Thoracic aorta (tissue), 2 donors: Measurements from ENCODE around the gene PDCD2L. TPM values are rescaled to one million over a fixed set of nuclear protein-coding genes. Genes with fewer than 3 reads are reported as not detected.
"Not testable (repeated sequence)": the region's sequence is repeated elsewhere in the genome, so short reads cannot be mapped to it uniquely, and the experiment has no call there.

Experiments used
- ATAC-seq: fragments of 150-250 bp; one replicate; pipeline ENCODE4 v1.8.0; 2017; ENCODE audit warnings: low read depth; ENCODE audit not compliant: insufficient number of reproducible peaks, low FRiP score
- DNase-seq: peaks from one replicate; pipeline ENCODE4 v3.0.0-alpha.2; 2020; ENCODE audit warnings: low spot score
- H3K27ac ChIP-seq, 2 donors: fragments of 200-600 bp; sonication (generic); 1 replicate in 1 of 2; 2 replicates in 1 of 2; pipeline ENCODE4 v1.5.1; 2016; ENCODE audit warnings: mild to moderate bottlenecking in 2 of 2, moderate library complexity in 2 of 2
- H3K27me3 ChIP-seq: fragments of 200-600 bp; sonication (generic); replicated peaks from 2 replicates; pipeline ENCODE4 v1.6.0; 2016; ENCODE audit warnings: mild to moderate bottlenecking; ENCODE audit not compliant: insufficient read depth
- H3K36me3 ChIP-seq: fragments of 200-600 bp; sonication (generic); one replicate; pipeline ENCODE4 v1.5.1; 2016
- H3K4me1 ChIP-seq, 2 donors: fragments of 200-600 bp; sonication (generic); 1 replicate in 1 of 2; 2 replicates in 1 of 2; pipeline versions ENCODE4 v1.5.1 to v1.6.0; 2016; ENCODE audit warnings: low read depth in 2 of 2, mild to moderate bottlenecking in 1 of 2; ENCODE audit not compliant: control insufficient read depth in 1 of 2
- H3K4me3 ChIP-seq: fragments of 200-600 bp; sonication (generic); 2 replicates; pipeline ENCODE4 v1.5.1; 2016; ENCODE audit warnings: mild to moderate bottlenecking
- H3K9me3 ChIP-seq: fragments of 200-600 bp; sonication (generic); 2 replicates; pipeline ENCODE4 v1.5.1; 2016
- total RNA-seq, 2 donors: library from RNA; depleted of rRNA; stranded (reverse); fragments of >200 nt; gene quantifications; one replicate each; pipeline versions ENCODE4 v1.1.0 to v1.2.3, GENCODE V29; 2016
- TF ChIP-seq, protein P1 (sequence below): fragments of 200-600 bp; sonication (generic); IDR thresholded peaks from one replicate; pipeline ENCODE4 v1.5.1; 2019; ENCODE audit warnings: antibody characterized with exemption

Gene PDCD2L
- total RNA-seq, 2 donors from 2014 or later = 6.2 to 12.8 TPM

DNA sequence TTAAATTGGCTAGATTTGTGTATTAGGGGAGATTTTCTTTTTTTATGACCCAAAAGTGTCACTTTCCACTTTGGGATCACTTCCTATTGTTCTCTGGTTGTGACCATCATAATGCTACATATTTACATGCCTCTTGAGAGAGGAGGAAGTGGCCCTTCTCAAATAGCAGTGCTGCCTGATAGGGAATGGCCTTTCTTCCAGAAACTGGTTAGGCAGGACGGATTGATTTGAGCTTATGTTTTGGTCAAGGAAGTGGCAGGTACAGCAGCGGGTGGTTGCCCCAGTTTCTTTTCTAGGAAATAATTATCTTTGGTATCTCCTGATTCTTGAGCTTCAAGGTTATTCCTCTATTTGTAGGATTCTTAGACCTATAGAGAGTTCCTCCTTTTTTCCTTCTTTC is 55.4 kb downstream of the PDCD2L start:
- ATAC-seq = no peak

DNA sequence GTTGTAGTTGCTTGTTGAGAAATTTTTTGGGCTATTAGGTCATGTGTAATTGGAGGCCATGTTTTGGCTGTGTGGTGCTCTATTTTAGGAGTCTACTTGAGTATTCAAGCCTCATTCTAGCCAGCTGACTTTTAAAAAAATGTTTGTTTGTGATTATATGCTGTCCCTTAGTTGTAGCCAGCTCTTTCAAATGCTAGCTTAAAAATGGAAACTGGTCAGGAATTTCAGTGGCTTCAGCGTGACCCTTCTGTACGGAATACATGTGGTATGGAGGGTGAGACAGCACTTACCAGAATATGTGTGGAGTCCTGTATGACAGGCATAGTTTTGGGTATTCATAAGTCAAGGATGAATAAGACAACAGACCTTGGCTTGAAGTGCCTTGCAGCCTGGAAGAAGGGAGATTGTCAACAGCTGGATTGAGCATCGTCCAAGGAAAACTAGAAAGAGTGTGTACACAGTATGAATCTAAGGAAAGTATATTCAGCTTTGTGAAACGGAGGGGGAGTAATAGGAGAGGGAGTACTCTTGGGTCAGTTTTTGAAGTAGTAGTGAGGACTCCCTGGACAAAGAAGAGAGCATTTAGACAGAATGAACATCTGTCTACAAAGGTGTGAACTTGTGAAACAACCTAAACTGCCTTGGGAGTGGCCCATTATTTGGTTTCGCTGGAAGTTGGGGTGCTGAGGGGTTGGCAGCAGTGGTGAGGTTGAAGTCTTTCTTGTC is 57.3 kb downstream of the PDCD2L start:
- DNase-seq (peak; percentile 34), ATAC-seq (peak; percentile 94)
- Histone ChIP-seq H3K4me1 (peaks cover 43 to 59% of the 10 kb centered on the region in 2 donors), H3K27me3 (no peaks in the 10 kb centered on the region), H3K27ac (peak overlapping the region; percentile 83 to 92), H3K36me3 (peaks cover 17% of the 10 kb centered on the region), H3K9me3 (no peaks in the 10 kb centered on the region), H3K4me3 (peak overlapping the region; percentile 26)
- TF ChIP-seq, protein P1, sequence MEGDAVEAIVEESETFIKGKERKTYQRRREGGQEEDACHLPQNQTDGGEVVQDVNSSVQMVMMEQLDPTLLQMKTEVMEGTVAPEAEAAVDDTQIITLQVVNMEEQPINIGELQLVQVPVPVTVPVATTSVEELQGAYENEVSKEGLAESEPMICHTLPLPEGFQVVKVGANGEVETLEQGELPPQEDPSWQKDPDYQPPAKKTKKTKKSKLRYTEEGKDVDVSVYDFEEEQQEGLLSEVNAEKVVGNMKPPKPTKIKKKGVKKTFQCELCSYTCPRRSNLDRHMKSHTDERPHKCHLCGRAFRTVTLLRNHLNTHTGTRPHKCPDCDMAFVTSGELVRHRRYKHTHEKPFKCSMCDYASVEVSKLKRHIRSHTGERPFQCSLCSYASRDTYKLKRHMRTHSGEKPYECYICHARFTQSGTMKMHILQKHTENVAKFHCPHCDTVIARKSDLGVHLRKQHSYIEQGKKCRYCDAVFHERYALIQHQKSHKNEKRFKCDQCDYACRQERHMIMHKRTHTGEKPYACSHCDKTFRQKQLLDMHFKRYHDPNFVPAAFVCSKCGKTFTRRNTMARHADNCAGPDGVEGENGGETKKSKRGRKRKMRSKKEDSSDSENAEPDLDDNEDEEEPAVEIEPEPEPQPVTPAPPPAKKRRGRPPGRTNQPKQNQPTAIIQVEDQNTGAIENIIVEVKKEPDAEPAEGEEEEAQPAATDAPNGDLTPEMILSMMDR = no peak

More for the DNA sequence above, 55.4 kb downstream of the PDCD2L start:
- Histone ChIP-seq H3K4me3 (no peak overlapping the region), H3K27me3 (no peaks in the 10 kb centered on the region), H3K27ac (peak overlapping the region; percentile 83 to 92), H3K36me3 (peaks cover 25% of the 10 kb centered on the region), H3K9me3 (no peaks in the 10 kb centered on the region), H3K4me1 (peaks cover 43 to 62% of the 10 kb centered on the region in 2 donors)
- no peak for DNase-seq
- TF ChIP-seq, protein P1 = no peak

DNA sequence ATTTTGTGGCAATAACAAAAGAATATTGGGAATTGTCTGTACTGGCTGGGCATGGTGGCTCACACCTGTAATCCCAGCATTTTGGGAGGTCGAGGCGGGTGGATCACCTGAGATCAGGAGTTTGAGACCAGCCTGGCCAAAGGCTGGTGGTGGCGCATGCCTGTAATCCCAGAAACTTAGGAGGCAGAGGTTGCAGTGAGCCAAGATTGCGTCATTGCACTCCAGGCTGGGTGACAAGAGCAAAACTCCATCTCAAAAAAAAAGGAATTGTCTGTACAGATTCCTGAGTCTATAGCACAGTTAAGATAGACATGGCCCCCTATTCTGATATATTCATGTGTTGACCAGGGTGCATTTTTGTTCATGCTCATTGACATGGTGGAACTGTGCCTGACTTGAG is 60.6 kb downstream of the PDCD2L start:
- DNase-seq, H3K27ac ChIP-seq, ATAC-seq, H3K4me3 ChIP-seq, H3K27me3 ChIP-seq, H3K9me3 ChIP-seq: not testable (repeated sequence)
- peaks cover 31% of the 10 kb centered on the region for H3K36me3 ChIP-seq
- peaks cover 28 to 36% of the 10 kb centered on the region in 2 donors for H3K4me1 ChIP-seq

DNA sequence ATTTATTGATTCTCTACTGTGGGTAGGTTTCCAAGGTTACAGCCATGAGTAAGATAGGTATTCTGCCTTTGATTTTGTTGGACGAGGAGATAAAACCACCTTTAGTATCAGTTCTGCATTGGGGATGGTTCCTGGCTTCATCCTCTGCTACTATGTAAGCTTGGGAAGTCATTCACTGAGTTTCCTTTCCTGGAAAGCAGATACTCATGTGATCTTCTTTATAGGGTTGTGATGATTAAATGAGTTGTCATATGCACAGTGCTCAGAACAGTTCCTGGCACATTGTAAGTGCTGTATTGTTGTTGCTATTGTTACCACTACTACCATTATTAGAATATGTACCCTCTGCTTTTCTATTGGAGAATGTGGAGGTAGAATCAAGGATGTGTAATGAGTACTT is 64.2 kb downstream of the PDCD2L start:
- H3K9me3 ChIP-seq = no peaks in the 10 kb centered on the region
- TF ChIP-seq, protein P1 = no peak
- H3K36me3 ChIP-seq = peaks cover 33% of the 10 kb centered on the region
- H3K4me3 ChIP-seq = no peak overlapping the region
- DNase-seq = no peak
- H3K4me1 ChIP-seq = peaks cover 0 to 11% of the 10 kb centered on the region in 2 donors
- no peak overlapping the region for H3K27ac ChIP-seq
- no peaks in the 10 kb centered on the region for H3K27me3 ChIP-seq
- no peak for ATAC-seq

DNA sequence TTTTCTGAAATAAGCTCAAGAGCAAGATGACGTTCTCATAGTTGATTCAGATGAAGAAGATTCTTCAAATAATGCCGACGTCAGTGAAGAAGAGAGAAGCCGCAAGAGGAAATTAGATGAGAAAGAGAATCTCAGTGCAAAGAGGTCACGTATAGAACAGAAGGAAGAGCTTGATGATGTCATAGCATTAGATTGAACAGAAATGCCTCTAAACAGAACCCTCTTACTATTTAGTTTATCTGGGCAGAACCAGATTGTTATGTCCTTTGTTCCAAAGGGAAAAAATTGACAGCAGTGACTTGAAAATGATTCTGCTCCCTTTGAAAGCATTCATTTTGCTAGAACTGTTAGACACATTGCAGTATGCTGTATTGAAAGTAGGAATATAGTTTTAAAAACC is 64.8 kb downstream of the PDCD2L start:
- H3K27me3 ChIP-seq, H3K4me3 ChIP-seq, ATAC-seq, H3K27ac ChIP-seq, DNase-seq, H3K9me3 ChIP-seq: not testable (repeated sequence)
- peaks cover 33% of the 10 kb centered on the region for H3K36me3 ChIP-seq
- H3K4me1 ChIP-seq = peaks cover 4 to 13% of the 10 kb centered on the region in 2 donors

DNA sequence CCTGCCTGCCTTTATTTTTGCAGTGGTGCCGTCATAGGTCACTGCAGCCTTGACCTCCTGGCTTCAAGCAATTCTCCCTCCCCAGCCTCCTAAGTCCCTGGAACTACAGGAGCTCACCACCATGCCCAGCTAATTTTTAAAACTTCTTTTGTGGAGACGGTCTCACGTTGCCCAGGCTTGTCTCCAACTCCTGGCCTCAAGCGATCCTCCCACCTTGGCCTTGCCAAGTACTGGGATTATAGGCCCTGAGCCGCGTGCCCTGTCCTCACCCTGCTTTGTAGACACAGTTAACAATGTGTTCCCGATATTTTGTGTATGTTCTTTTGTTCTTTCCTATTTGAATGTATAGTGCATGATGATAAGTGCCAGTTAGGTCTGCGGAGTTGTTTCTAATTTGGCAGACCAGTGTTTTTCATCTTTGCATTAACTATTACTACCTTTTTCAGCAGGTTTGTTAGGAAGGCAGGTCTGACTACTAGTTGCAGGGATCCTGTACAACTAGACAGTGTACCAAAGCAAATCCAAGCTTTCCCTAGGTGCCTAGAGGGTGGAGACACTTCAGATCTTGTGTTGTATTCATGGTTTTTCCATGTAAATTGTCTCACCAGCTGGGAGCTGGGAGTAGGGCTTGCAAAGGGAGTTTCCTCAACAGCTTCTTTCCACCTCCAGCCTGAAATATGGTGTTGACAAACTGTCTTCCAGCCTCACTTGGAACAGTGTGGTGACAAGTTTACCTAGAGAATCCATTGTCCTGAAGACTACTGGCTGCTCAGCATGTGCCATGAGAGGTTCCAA is 67.9 kb downstream of the PDCD2L start:
- Histone ChIP-seq H3K27ac (peak overlapping the region; percentile 30 to 40), H3K27me3 (no peaks in the 10 kb centered on the region), H3K4me1 (peaks cover 18 to 34% of the 10 kb centered on the region in 2 donors), H3K36me3 (peaks cover 25% of the 10 kb centered on the region), H3K9me3 (no peaks in the 10 kb centered on the region), H3K4me3 (no peak overlapping the region)
- DNase-seq (no peak), ATAC-seq (no peak)
- TF ChIP-seq, protein P1 = no peak
